CD8-positive, alpha-beta memory T cell (primary cell): ENCODE results near the gene DEGS1. TPM values are rescaled to one million over a fixed set of nuclear protein-coding genes. Genes with fewer than 3 reads are reported as not detected.

Experiments used
- CTCF ChIA-PET: fragments of 350-600 bp; sonication (Branson Sonifier 250); formaldehyde crosslinking; loops from one replicate; lab custom pipeline; 2021; ENCODE audit warnings: antibody characterized with exemption; lab: Charles Lee
- POLR2A ChIA-PET: fragments of 350-600 bp; sonication (Branson Sonifier 250); formaldehyde crosslinking; loops from one replicate; lab custom pipeline; 2021; ENCODE audit warnings: antibody characterized with exemption; lab: Charles Lee
- DNase-seq, 5 donors: peaks; one replicate each; pipeline versions ENCODE4 v3.0.0 to v3.0.0-alpha.2; 2020 to 2022; ENCODE audit warnings: mixed read lengths in 1 of 5
- H3K27ac ChIP-seq: one replicate; pipeline ENCODE4 v1.7.0; 2013; ENCODE audit warnings: low read depth, mild to moderate bottlenecking, low read length, moderate library complexity
- H3K27me3 ChIP-seq: 2 replicates; pipeline ENCODE4 v1.7.0; 2013; ENCODE audit warnings: low read length, mild to moderate bottlenecking; ENCODE audit not compliant: insufficient read depth, poor library complexity, severe bottlenecking
- H3K36me3 ChIP-seq: 2 replicates; pipeline ENCODE4 v1.7.0; 2013; ENCODE audit warnings: mild to moderate bottlenecking, low read length, moderate library complexity; ENCODE audit not compliant: insufficient read depth
- H3K4me1 ChIP-seq: 2 replicates; pipeline ENCODE4 v1.7.0; 2013; ENCODE audit warnings: mild to moderate bottlenecking, low read length, moderate library complexity; ENCODE audit not compliant: insufficient read depth
- H3K4me3 ChIP-seq: 2 replicates; pipeline ENCODE4 v1.7.0; 2013; ENCODE audit warnings: mild to moderate bottlenecking, low read length
- H3K9me3 ChIP-seq: 2 replicates; pipeline ENCODE4 v1.7.0; 2013; ENCODE audit warnings: mild to moderate bottlenecking, low read length
- H3K27ac Mint-ChIP-seq, 8 donors: one replicate each; pipeline ENCODE4 v1.8.0; 2020 to 2021; ENCODE audit warnings: mixed read lengths in 8 of 8, mild to moderate bottlenecking in 6 of 8, inconsistent platforms in 3 of 8, moderate library complexity in 3 of 8
- H3K27me3 Mint-ChIP-seq, 2 donors: one replicate each; pipeline ENCODE4 v1.8.0; 2020 to 2021; ENCODE audit warnings: mixed read lengths in 2 of 2, mild to moderate bottlenecking in 1 of 2, moderate library complexity in 1 of 2
- H3K36me3 Mint-ChIP-seq, 3 donors: one replicate each; pipeline ENCODE4 v1.8.0; 2020 to 2021; ENCODE audit warnings: mixed read lengths in 3 of 3, inconsistent platforms in 1 of 3, mild to moderate bottlenecking in 1 of 3
- H3K4me1 Mint-ChIP-seq, 3 donors: one replicate each; pipeline ENCODE4 v1.8.0; 2020 to 2021; ENCODE audit warnings: mixed read lengths in 3 of 3, inconsistent platforms in 1 of 3, mild to moderate bottlenecking in 1 of 3
- H3K4me3 Mint-ChIP-seq, 7 donors: one replicate each; pipeline ENCODE4 v1.8.0; 2020 to 2021; ENCODE audit warnings: mixed read lengths in 7 of 7, mild to moderate bottlenecking in 6 of 7, moderate library complexity in 4 of 7, inconsistent platforms in 2 of 7
- H3K9me3 Mint-ChIP-seq, 5 donors: one replicate each; pipeline ENCODE4 v1.8.0; 2020 to 2022; ENCODE audit warnings: mixed read lengths in 5 of 5, mild to moderate bottlenecking in 3 of 5, moderate library complexity in 2 of 5, inconsistent platforms in 1 of 5
- polyA plus RNA-seq: library from polyadenylated mRNA; unstranded; fragments of 300-500 nt; fragmentation: Illumina TruSeq; gene quantifications from one replicate; pipeline ENCODE4 v1.2.3, GENCODE V29; 2021
- total RNA-seq, 2 experiments: library from RNA; stranded (reverse); gene quantifications; one replicate each; pipeline ENCODE4 v1.2.3, GENCODE V29; 2021

The DEGS1 gene
- total and polyA plus RNA-seq, 3 experiments from 2014 or later: 46.4 to 111 (median 46.9) TPM

DNA sequence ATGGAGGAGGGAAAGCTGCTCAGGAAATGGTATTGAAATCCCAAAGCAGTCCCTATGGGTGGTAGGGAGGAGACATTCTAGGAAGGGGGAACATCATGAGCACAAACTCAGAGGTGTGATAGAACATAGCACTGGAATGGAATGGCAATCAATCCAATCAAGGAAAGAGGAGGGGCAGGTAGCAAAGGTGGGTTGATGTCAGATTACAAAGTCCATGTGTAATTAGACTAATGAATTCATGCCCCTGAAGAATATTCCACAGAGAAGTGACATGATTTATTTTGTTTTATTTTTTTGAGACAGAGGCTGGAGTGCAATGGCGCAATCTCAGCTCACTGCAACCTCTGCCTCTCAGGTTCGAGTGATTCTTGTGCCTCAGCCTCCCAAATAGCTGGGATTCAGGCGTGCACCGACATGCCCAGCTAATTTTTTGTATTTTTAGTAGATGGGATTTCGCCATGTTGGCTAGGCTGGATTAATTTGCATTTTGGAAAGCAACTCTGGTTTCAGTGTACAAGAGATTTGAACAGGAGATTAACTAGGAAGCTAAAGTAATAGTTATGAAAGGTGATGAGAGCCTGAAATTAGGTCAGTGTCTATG, 36.1 kb downstream of the DEGS1 start:
- peak overlapping the region in 3 of 8 donors; percentile 4 to 30 (median 12) for H3K27ac Mint-ChIP-seq

GRCh38 chr1:224219612-224220059, 36.6 kb downstream of the DEGS1 start:
- Mint-ChIP-seq H3K27me3 (peaks cover 0 to 2% of the 10 kb centered on the region in 2 donors), H3K4me1 (no peaks in the 10 kb centered on the region), H3K36me3 (no peaks in the 10 kb centered on the region), H3K9me3 (no peaks in the 10 kb centered on the region), H3K4me3 (no peak overlapping the region), H3K27ac (no peak overlapping the region)
- DNase-seq: no peak
- Histone ChIP-seq H3K4me1 (no peaks in the 10 kb centered on the region), H3K36me3 (no peaks in the 10 kb centered on the region), H3K4me3 (no peak overlapping the region), H3K27ac (no peak overlapping the region), H3K27me3 (no peaks in the 10 kb centered on the region), H3K9me3 (no peaks in the 10 kb centered on the region)
- ChIA-PET POLR2A (no interaction called here), CTCF (no interaction called here)

More for the DNA sequence above, 36.1 kb downstream of the DEGS1 start:
- no peak for DNase-seq
- Mint-ChIP-seq H3K4me1 (no peaks in the 10 kb centered on the region), H3K9me3 (no peaks in the 10 kb centered on the region), H3K4me3 (no peak overlapping the region), H3K36me3 (no peaks in the 10 kb centered on the region), H3K27me3 (peaks cover 0 to 2% of the 10 kb centered on the region in 2 donors)
- H3K4me3 ChIP-seq: no peak overlapping the region
- no peaks in the 10 kb centered on the region for H3K9me3 ChIP-seq
- H3K27ac ChIP-seq: no peak overlapping the region
- H3K27me3 ChIP-seq: no peaks in the 10 kb centered on the region
- no peaks in the 10 kb centered on the region for H3K36me3 ChIP-seq
- ChIA-PET CTCF (no interaction called here), POLR2A (no interaction called here)
- H3K4me1 ChIP-seq: no peaks in the 10 kb centered on the region

DNA sequence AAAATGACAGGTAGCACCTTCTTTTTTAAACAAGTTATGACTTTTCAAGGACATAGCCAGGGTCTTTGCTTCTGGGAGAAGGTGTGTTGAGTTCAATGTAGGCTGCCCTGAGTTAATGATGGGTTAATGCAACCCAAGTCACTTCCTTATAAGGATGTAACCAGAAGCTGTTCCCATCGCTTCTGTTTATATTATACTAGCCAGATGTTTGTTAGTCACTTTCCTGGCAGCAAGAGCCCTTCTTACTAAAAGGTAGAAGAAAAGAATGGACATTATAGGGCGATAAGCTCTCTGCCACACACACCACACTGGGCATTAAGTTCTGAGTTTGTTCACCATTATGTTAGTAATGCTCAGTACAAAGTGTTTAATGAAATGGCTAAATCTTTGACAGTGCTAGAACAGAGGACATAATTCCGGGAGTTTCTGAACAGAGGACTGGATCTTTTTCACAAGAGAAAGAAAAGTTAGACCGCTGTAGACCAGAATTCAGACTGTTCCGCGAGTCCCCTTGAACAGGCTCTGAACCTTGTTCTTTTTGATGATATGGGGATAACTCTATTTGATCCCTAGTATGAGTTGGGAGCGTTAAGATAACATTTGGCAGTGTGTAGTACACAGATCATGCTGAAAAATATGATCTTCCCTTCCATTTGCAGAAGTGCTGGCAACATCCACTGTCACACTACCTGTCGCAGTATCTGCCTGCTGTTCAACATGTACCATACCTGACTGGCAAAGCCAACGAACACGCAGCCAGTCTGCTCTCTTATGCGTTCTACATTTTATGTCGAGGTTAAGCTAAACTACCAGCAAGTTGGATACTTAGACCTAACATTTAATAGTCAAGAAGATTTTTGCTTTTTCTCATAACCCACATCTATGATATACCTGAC, 41.0 kb downstream of the DEGS1 start:
- Mint-ChIP-seq H3K4me1 (no peaks in the 10 kb centered on the region), H3K9me3 (no peaks in the 10 kb centered on the region), H3K27ac (no peak overlapping the region), H3K4me3 (no peak overlapping the region), H3K36me3 (peaks cover 8 to 14% (median 9%) of the 10 kb centered on the region in 3 donors), H3K27me3 (peaks cover 0 to 2% of the 10 kb centered on the region in 2 donors)
- ChIA-PET CTCF (no interaction called here), POLR2A (no interaction called here)
- no peak overlapping the region for H3K4me3 ChIP-seq
- no peaks in the 10 kb centered on the region for H3K27me3 ChIP-seq
- no peak for DNase-seq
- H3K27ac ChIP-seq: no peak overlapping the region
- no peaks in the 10 kb centered on the region for H3K9me3 ChIP-seq
- H3K4me1 ChIP-seq: no peaks in the 10 kb centered on the region
- H3K36me3 ChIP-seq: no peaks in the 10 kb centered on the region

GRCh38 chr1:224226849-224227502, 43.9 kb downstream of the DEGS1 start:
- Mint-ChIP-seq H3K4me3 (no peak overlapping the region), H3K4me1 (no peaks in the 10 kb centered on the region), H3K27ac (peak overlapping the region in 2 of 8 donors; percentile 43 to 56), H3K27me3 (no peaks in the 10 kb centered on the region), H3K9me3 (no peaks in the 10 kb centered on the region), H3K36me3 (peaks cover 11 to 39% (median 19%) of the 10 kb centered on the region in 3 donors)
- H3K4me3 ChIP-seq: no peak overlapping the region
- H3K4me1 ChIP-seq: no peaks in the 10 kb centered on the region
- no peaks in the 10 kb centered on the region for H3K27me3 ChIP-seq
- H3K27ac ChIP-seq: no peak overlapping the region
- DNase-seq: no peak
- H3K9me3 ChIP-seq: no peaks in the 10 kb centered on the region
- H3K36me3 ChIP-seq: peaks cover 9% of the 10 kb centered on the region
- ChIA-PET CTCF (interaction anchor here (1.4 kb wide), 1 partner anchor 9 kb away, joined by 3 read pairs; no protein-coding TSS in a partner anchor), POLR2A (no interaction called here)

GRCh38 chr1:224234017-224234416, 51.0 kb downstream of the DEGS1 start:
- CTCF ChIA-PET: no interaction called here

GRCh38 chr1:224235813-224236493, 52.9 kb downstream of the DEGS1 start:
- Mint-ChIP-seq H3K4me3 (no peak overlapping the region), H3K4me1 (no peaks in the 10 kb centered on the region), H3K27me3 (no peaks in the 10 kb centered on the region), H3K9me3 (no peaks in the 10 kb centered on the region), H3K36me3 (peaks cover 3 to 72% (median 20%) of the 10 kb centered on the region in 3 donors), H3K27ac (peak overlapping the region in 3 of 8 donors; percentile 2 to 42 (median 5))
- H3K9me3 ChIP-seq: no peaks in the 10 kb centered on the region
- H3K27ac ChIP-seq: no peak overlapping the region
- H3K36me3 ChIP-seq: peaks cover 11% of the 10 kb centered on the region
- no peak overlapping the region for H3K4me3 ChIP-seq
- no peaks in the 10 kb centered on the region for H3K27me3 ChIP-seq
- ChIA-PET POLR2A (no interaction called here), CTCF (no interaction called here)
- no peaks in the 10 kb centered on the region for H3K4me1 ChIP-seq
- DNase-seq: no peak

More at GRCh38 chr1:224234017-224234416, 51.0 kb downstream of the DEGS1 start:
- Histone ChIP-seq H3K4me1 (no peaks in the 10 kb centered on the region), H3K27ac (no peak overlapping the region), H3K27me3 (no peaks in the 10 kb centered on the region), H3K36me3 (peaks cover 17% of the 10 kb centered on the region), H3K4me3 (no peak overlapping the region), H3K9me3 (no peaks in the 10 kb centered on the region)
- Mint-ChIP-seq H3K36me3 (peaks cover 3 to 80% (median 26%) of the 10 kb centered on the region in 3 donors), H3K4me1 (no peaks in the 10 kb centered on the region), H3K4me3 (no peak overlapping the region), H3K27ac (peak overlapping the region in 1 of 8 donors; percentile 29), H3K9me3 (no peaks in the 10 kb centered on the region), H3K27me3 (no peaks in the 10 kb centered on the region)
- POLR2A ChIA-PET: interaction anchor here (0.8 kb wide), 1 partner anchor 350 kb away, joined by 3 read pairs; no protein-coding TSS in a partner anchor
- DNase-seq: no peak

GRCh38 chr1:224237119-224237881, 54.3 kb downstream of the DEGS1 start:
- Histone ChIP-seq H3K27ac (no peak overlapping the region), H3K4me1 (no peaks in the 10 kb centered on the region), H3K27me3 (no peaks in the 10 kb centered on the region), H3K36me3 (peaks cover 7% of the 10 kb centered on the region), H3K4me3 (no peak overlapping the region), H3K9me3 (no peaks in the 10 kb centered on the region)
- DNase-seq: no peak
- peak overlapping the region in 4 of 8 donors; percentile 50 to 85 (median 57) for H3K27ac Mint-ChIP-seq
- ChIA-PET CTCF (interaction anchor here (1.2 kb wide), 1 partner anchor 8 kb away, joined by 3 read pairs; no protein-coding TSS in a partner anchor), POLR2A (interaction anchor here (0.6 to 0.7 kb wide), 2 partner anchors 14 to 355 kb away, joined by 3 to 4 read pairs; no protein-coding TSS in a partner anchor)
- H3K27me3 Mint-ChIP-seq: no peaks in the 10 kb centered on the region
- peaks cover 0 to 67% (median 16%) of the 10 kb centered on the region in 3 donors for H3K36me3 Mint-ChIP-seq
- H3K4me3 Mint-ChIP-seq: no peak overlapping the region
- no peaks in the 10 kb centered on the region for H3K9me3 Mint-ChIP-seq
- no peaks in the 10 kb centered on the region for H3K4me1 Mint-ChIP-seq
